Limb (tissue), 2 donors: Measurements from ENCODE around the gene FOXL3.
A peak's percentile ranks its signal among the peaks of the same experiment; 100 is the strongest.

Experiments
- DNase-seq, 2 donors: peaks; one replicate each; pipeline ENCODE4 v3.0.0-alpha.2; 2016; ENCODE audit errors: extremely low spot score in 2 of 2

Gene FOXL3

DNA sequence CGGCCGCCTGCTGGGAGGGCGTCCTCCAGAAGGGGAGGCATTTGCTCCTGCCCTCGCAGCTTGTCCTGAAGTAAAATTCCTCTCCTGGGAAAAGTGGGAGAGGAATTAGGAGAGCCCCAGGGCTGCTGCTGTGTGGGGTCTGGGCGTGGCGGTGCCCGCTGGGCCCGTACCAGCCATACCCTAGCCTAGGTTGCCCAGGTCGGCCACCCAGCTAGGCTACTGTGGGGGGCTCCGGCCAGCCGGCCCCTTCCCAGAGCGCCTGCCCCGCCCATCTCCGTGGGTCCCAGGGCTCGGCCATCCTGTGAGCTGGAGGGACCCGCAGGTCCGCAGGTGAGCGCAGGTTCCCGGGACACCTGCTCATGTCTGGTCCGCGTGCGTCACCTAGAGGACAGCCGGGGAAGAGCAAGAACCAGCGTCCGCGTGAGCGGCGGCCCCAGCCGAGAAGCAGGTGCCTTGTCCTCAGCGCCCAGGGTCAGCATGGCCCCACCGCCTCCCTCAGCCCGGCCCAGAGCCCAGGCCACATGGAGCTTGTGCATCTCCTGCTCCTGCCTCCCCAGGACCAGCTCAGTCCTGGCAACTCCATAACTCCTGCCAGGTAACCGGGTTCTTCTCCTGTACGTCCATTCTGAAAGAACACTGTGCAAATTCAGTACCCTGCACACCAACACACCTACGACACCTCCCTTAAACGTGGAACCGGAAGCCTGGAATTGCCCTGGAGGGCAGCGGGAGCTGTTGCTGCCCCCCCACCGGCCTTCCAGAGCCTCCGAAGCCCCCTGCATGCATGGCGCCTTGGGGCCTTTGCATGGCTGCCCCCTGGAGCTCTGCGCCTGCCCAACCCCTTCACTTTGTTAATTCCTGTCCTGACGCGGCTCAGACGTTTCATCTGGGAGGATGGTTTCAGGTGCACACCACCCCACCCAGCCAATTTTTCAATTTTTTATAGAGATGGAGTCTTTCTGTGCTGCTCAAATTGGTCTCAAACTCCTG is 22.8 kb upstream of the FOXL3 start:
- no peak for DNase-seq

- no peak for DNase-seq
Measured at GRCh38 chr7:268991-269390, 21.0 kb upstream of the FOXL3 start.

GRCh38 chr7:269721-270120 is 20.2 kb upstream of the FOXL3 start:
- no peak for DNase-seq

DNA sequence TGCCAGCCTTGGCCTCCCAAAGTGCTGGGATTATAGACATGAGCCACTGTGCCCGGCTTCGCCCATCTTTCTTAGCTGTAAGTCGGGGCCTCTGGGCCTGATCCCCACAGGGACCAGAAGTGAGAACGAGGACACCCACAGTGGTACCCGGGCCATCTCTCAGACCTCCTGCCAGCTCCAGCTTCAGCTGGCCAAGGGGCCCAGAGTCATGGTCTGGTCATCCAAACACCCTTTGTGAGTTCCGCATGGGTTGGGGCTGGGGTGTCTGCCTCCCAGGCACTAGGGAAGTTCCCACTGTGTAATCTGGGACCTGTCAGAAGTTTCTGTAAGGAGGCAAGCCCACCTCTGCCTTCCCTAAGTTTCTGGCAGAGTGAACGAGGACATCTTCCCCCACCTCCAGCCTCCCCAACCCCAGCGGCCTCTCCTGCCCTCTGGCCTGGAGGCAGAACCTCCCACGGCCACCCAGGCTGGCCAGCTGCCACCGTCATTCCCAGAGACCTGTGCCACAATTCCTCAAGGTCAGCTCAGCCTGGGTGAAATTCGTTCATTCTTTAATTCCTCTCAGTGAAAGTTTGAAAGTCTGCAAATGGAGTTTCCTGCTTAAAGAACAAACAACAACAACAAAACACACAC is 19.5 kb upstream of the FOXL3 start:
- no peak for DNase-seq

GRCh38 chr7:271266-272107 is 18.5 kb upstream of the FOXL3 start:
- DNase-seq, result no peak

DNA sequence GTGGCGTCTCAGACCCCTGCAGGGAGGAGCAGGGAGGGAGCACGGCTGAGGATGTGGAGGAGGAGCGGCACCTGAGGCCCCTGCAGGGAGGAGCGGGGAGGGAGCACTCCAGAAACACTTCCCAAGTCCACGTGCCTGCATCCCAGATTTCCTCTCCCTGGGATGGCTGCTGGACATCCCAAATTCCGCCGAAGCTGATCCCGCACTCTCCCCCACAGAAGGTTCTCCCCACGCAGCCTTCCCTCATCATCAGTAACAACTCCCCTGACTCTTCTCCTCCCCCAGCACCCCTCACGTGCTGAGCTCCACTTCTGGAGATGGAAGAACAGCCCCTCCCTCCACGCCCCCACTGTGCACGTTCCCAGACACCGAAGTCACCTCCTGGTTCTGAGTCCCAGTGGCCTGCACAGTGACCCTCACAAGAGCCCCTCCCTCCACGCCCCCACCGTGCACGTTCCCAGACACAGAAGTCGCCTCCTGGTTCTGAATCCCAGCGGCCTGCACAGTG is 17.8 kb upstream of the FOXL3 start:
- no peak for DNase-seq

GRCh38 chr7:272631-273030 is 17.3 kb upstream of the FOXL3 start:
- DNase-seq, result no peak

- no peak for DNase-seq
Measured at GRCh38 chr7:273327-273726, 16.6 kb upstream of the FOXL3 start.

- DNase-seq, result no peak
Measured at GRCh38 chr7:274266-274665, 15.7 kb upstream of the FOXL3 start.

- DNase-seq, result no peak
Measured at GRCh38 chr7:276230-276835, 13.6 kb upstream of the FOXL3 start.

GRCh38 chr7:277228-277627 is 12.7 kb upstream of the FOXL3 start:
- DNase-seq, result no peak

- DNase-seq, result no peak
Measured at GRCh38 chr7:278081-278480, 11.9 kb upstream of the FOXL3 start.

- no peak for DNase-seq
Measured at GRCh38 chr7:279821-280220, 10.1 kb upstream of the FOXL3 start.

- no peak for DNase-seq
Measured at GRCh38 chr7:280461-280860, 9.5 kb upstream of the FOXL3 start.

DNA sequence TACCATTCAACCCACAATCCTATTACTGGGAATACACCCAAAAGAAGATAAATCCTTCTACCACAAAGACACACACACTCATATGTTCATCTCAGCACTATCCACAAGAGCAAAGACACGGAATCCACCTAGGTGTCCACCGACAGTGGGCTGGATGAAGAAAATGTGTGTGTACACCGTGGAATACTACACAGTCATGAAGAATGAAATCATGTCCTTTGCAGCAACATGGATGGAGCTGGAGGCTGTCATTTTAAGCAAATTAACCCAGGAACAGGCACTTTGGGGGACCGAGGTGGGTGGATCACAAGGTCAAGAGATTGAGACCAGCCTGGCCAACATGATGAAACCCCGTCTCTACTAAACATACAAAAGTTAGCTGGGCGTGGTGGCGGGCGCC is 8.3 kb upstream of the FOXL3 start:
- DNase-seq, result no peak

- DNase-seq, result no peak
Measured at GRCh38 chr7:282621-283020, 7.3 kb upstream of the FOXL3 start.

- peak in 1 of 2 donors; percentile 23 for DNase-seq
Measured at GRCh38 chr7:284762-285722, 4.9 kb upstream of the FOXL3 start.

DNA sequence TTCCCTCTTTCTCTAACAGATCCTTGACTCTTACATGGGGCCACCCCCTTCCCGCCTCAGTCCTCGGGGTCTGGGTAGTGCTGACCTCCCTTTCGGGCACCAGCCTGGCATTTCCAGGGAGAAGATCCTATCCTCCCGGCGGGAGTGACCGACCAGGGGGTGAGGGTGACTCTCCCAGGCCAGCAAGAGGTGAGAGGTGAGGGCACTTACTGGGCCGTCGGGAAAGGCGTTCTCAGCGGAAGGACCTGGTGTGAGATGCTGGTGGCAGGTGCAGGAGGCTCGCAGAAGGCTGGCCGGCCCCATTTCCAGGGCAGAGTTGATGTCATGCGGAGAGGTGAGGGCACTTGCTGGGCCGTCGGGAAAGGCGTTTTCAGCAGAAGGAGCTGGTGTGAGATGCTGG is 4.2 kb upstream of the FOXL3 start:
- no peak for DNase-seq

GRCh38 chr7:286266-286665 is 3.7 kb upstream of the FOXL3 start:
- DNase-seq, result no peak

GRCh38 chr7:288671-289101 is 1.3 kb upstream of the FOXL3 start:
- no peak for DNase-seq
